SK-N-SH treated with all-trans-retinoic acid at 6 μM for 48 hours (cell line): ENCODE measurements around the gene PEG3.

Experiments used
- ATAC-seq: fragments of 200-7000 bp; cut with Tn5 transposase; 3 replicates; pipeline ENCODE4 v1.9.1; 2020; ENCODE audit warnings: mild to moderate bottlenecking, moderate library complexity
- BACH2 ChIP-seq: fragments of 250-450 bp; sonication (Bioruptor Pico); IDR thresholded peaks from 2 replicates; pipeline ENCODE4 v1.9.0; 2021; ENCODE audit warnings: mild to moderate bottlenecking, borderline replicate concordance
- ESRRG ChIP-seq: fragments of 250-450 bp; sonication (Bioruptor Pico); IDR thresholded peaks from 2 replicates; pipeline ENCODE4 v1.6.1; 2021; ENCODE audit warnings: mild to moderate bottlenecking
- GLIS3 ChIP-seq: fragments of 250-450 bp; sonication (Bioruptor Pico); IDR thresholded peaks from 2 replicates; pipeline ENCODE4 v1.5.0; 2020; ENCODE audit warnings: mild to moderate bottlenecking, moderate library complexity
- OSR1 ChIP-seq: fragments of 250-450 bp; sonication (Bioruptor Pico); IDR thresholded peaks from 2 replicates; pipeline ENCODE4 v1.8.0; 2022; ENCODE audit warnings: moderate library complexity, mild to moderate bottlenecking, inconsistent platforms
- RARB ChIP-seq: fragments of 250-450 bp; sonication (Bioruptor Pico); IDR thresholded peaks from 2 replicates; pipeline ENCODE4 v1.8.0; 2021; ENCODE audit warnings: mild to moderate bottlenecking, moderate library complexity
- SNAI2 ChIP-seq: fragments of 250-450 bp; sonication (Bioruptor Pico); IDR thresholded peaks from 2 replicates; pipeline ENCODE4 v1.5.0; 2020; ENCODE audit warnings: mild to moderate bottlenecking, moderate library complexity
- TCF4 ChIP-seq: fragments of 250-450 bp; sonication (Bioruptor Pico); IDR thresholded peaks from 2 replicates; pipeline ENCODE4 v1.8.0; 2021; ENCODE audit warnings: mild to moderate bottlenecking, moderate library complexity, borderline replicate concordance
- TOX ChIP-seq: fragments of 250-450 bp; sonication (Bioruptor Pico); IDR thresholded peaks from 2 replicates; pipeline ENCODE4 v1.8.0; 2021; ENCODE audit warnings: mild to moderate bottlenecking, moderate library complexity, borderline replicate concordance
- ZC3H10 ChIP-seq: fragments of 250-450 bp; sonication (Bioruptor Pico); IDR thresholded peaks from 2 replicates; pipeline ENCODE4 v1.5.1; 2021; ENCODE audit warnings: mild to moderate bottlenecking, moderate library complexity
- ZNF565 ChIP-seq: fragments of 450-650 bp; formaldehyde crosslinking; conservative IDR thresholded peaks from 2 replicates; pipeline ENCODE4 v1.5.0; 2020; ENCODE audit warnings: low read depth, mild to moderate bottlenecking, moderate library complexity
- TF ChIP-seq, protein P1 (sequence below): fragments of 250-450 bp; sonication (Bioruptor Pico); IDR thresholded peaks from 2 replicates; pipeline ENCODE4 v1.5.0; 2020; ENCODE audit warnings: mild to moderate bottlenecking, moderate library complexity
- TF ChIP-seq, protein P2 (sequence below): fragments of 250-450 bp; sonication (Bioruptor Pico); IDR thresholded peaks from 2 replicates; pipeline ENCODE4 v1.8.0; 2021; ENCODE audit warnings: low read depth, mild to moderate bottlenecking, moderate library complexity, borderline replicate concordance
- TF ChIP-seq, protein P3 (sequence below): fragments of 250-450 bp; sonication (Bioruptor Pico); IDR thresholded peaks from 2 replicates; pipeline ENCODE4 v1.5.1; 2021; ENCODE audit warnings: mild to moderate bottlenecking, moderate library complexity
- TF ChIP-seq, protein P4 (sequence below): fragments of 250-450 bp; sonication (Bioruptor Pico); IDR thresholded peaks from 2 replicates; pipeline ENCODE4 v1.5.1; 2020; ENCODE audit warnings: low read depth, mild to moderate bottlenecking, moderate library complexity
- TF ChIP-seq, protein P5 (sequence below): fragments of 250-450 bp; sonication (Bioruptor Pico); IDR thresholded peaks from 2 replicates; pipeline ENCODE4 v1.8.0; 2020; ENCODE audit warnings: mild to moderate bottlenecking, moderate library complexity, borderline replicate concordance

PEG3 gene

DNA sequence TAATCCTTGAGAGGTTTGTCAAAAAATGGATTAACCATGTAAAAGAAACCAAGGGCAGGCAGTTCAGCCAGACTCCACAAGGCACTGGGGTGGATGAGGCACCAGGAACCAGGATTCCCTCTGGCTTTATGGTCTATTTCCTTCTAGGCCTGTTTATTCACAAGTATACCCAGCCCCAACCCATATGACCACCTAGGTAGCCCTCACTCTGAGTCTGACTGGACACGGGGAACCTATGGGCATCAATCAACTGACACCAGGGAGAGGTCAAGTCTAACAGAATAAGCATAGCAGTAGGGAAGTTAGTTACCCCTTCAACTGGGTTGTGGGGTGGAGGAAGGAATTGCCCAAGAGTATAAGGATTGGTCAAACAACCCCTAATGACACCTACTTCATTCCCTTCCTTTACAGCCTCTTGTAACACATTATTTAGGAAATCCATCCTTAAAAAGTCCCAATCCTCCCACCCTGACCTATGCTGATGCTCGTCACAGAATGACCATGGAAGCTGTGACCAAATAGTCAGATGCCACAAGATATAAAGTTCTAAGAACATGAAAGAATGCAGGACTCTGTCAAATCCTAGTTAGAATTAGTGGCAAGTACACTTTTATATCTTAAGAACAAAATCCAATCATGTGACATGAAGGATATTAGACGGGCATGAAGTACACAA lies 31.7 kb downstream of the PEG3 start (continued):
- TF ChIP-seq, protein P1, sequence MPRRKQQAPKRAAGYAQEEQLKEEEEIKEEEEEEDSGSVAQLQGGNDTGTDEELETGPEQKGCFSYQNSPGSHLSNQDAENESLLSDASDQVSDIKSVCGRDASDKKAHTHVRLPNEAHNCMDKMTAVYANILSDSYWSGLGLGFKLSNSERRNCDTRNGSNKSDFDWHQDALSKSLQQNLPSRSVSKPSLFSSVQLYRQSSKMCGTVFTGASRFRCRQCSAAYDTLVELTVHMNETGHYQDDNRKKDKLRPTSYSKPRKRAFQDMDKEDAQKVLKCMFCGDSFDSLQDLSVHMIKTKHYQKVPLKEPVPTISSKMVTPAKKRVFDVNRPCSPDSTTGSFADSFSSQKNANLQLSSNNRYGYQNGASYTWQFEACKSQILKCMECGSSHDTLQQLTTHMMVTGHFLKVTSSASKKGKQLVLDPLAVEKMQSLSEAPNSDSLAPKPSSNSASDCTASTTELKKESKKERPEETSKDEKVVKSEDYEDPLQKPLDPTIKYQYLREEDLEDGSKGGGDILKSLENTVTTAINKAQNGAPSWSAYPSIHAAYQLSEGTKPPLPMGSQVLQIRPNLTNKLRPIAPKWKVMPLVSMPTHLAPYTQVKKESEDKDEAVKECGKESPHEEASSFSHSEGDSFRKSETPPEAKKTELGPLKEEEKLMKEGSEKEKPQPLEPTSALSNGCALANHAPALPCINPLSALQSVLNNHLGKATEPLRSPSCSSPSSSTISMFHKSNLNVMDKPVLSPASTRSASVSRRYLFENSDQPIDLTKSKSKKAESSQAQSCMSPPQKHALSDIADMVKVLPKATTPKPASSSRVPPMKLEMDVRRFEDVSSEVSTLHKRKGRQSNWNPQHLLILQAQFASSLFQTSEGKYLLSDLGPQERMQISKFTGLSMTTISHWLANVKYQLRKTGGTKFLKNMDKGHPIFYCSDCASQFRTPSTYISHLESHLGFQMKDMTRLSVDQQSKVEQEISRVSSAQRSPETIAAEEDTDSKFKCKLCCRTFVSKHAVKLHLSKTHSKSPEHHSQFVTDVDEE (CRISPR knock-in tag) = no peak
- TF ChIP-seq SNAI2 (CRISPR knock-in tag) (no peak), GLIS3 (CRISPR knock-in tag) (no peak)
- TF ChIP-seq, protein P2, sequence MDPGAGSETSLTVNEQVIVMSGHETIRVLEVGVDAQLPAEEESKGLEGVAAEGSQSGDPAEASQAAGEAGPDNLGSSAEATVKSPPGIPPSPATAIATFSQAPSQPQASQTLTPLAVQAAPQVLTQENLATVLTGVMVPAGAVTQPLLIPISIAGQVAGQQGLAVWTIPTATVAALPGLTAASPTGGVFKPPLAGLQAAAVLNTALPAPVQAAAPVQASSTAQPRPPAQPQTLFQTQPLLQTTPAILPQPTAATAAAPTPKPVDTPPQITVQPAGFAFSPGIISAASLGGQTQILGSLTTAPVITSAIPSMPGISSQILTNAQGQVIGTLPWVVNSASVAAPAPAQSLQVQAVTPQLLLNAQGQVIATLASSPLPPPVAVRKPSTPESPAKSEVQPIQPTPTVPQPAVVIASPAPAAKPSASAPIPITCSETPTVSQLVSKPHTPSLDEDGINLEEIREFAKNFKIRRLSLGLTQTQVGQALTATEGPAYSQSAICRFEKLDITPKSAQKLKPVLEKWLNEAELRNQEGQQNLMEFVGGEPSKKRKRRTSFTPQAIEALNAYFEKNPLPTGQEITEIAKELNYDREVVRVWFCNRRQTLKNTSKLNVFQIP (CRISPR knock-in tag) = no peak
- TF ChIP-seq, protein P3, sequence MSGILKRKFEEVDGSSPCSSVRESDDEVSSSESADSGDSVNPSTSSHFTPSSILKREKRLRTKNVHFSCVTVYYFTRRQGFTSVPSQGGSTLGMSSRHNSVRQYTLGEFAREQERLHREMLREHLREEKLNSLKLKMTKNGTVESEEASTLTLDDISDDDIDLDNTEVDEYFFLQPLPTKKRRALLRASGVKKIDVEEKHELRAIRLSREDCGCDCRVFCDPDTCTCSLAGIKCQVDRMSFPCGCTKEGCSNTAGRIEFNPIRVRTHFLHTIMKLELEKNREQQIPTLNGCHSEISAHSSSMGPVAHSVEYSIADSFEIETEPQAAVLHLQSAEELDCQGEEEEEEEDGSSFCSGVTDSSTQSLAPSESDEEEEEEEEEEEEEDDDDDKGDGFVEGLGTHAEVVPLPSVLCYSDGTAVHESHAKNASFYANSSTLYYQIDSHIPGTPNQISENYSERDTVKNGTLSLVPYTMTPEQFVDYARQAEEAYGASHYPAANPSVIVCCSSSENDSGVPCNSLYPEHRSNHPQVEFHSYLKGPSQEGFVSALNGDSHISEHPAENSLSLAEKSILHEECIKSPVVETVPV (CRISPR knock-in tag) = no peak
- TF ChIP-seq, protein P4, sequence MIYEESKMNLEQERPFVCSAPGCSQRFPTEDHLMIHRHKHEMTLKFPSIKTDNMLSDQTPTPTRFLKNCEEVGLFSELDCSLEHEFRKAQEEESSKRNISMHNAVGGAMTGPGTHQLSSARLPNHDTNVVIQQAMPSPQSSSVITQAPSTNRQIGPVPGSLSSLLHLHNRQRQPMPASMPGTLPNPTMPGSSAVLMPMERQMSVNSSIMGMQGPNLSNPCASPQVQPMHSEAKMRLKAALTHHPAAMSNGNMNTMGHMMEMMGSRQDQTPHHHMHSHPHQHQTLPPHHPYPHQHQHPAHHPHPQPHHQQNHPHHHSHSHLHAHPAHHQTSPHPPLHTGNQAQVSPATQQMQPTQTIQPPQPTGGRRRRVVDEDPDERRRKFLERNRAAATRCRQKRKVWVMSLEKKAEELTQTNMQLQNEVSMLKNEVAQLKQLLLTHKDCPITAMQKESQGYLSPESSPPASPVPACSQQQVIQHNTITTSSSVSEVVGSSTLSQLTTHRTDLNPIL (CRISPR knock-in tag) = no peak

DNA sequence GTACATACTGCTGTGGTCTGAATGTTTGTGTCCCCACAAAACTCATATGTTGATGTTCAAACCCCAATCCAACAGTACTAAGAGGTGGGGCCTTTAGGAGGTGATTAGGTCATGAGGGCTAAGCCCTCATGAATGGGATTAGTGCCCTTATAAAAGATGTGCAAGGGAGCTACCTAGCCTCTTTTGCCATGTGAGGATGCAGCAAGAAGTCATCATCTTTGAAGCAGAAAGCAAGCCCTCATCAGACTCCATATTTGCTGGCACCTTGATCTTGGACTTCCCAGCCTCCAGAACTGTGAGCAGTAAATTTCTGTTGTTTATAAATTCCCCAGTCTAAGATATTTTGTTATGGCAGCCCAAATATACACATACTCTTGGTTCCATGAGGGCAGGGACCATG lies 33.9 kb downstream of the PEG3 start:
- no peak for ATAC-seq
- TF ChIP-seq ESRRG (CRISPR knock-in tag) (no peak), BACH2 (CRISPR knock-in tag) (no peak), TCF4 (CRISPR knock-in tag) (no peak), ZNF565 (CRISPR knock-in tag) (no peak), OSR1 (CRISPR knock-in tag) (no peak), ZC3H10 (CRISPR knock-in tag) (no peak), TOX (CRISPR knock-in tag) (no peak), SNAI2 (CRISPR knock-in tag) (no peak), RARB (CRISPR knock-in tag) (no peak)
- TF ChIP-seq, protein P5, sequence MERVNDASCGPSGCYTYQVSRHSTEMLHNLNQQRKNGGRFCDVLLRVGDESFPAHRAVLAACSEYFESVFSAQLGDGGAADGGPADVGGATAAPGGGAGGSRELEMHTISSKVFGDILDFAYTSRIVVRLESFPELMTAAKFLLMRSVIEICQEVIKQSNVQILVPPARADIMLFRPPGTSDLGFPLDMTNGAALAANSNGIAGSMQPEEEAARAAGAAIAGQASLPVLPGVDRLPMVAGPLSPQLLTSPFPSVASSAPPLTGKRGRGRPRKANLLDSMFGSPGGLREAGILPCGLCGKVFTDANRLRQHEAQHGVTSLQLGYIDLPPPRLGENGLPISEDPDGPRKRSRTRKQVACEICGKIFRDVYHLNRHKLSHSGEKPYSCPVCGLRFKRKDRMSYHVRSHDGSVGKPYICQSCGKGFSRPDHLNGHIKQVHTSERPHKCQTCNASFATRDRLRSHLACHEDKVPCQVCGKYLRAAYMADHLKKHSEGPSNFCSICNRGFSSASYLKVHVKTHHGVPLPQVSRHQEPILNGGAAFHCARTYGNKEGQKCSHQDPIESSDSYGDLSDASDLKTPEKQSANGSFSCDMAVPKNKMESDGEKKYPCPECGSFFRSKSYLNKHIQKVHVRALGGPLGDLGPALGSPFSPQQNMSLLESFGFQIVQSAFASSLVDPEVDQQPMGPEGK (CRISPR knock-in tag) = no peak
- TF ChIP-seq, protein P1 (CRISPR knock-in tag) = no peak
